ENCODE data around the gene THSD4.

THSD4 gene

GRCh38 chr15:71603379-71603778 lies 488.1 kb downstream of the THSD4 start:
- DNase-seq, result no peak

GRCh38 chr15:71607383-71607782 lies 492.1 kb downstream of the THSD4 start:
- DNase-seq, result no peak

GRCh38 chr15:71610728-71611552 lies 495.7 kb downstream of the THSD4 start:
- DNase-seq, result no peak

GRCh38 chr15:71611553-71612396 lies 496.5 kb downstream of the THSD4 start:
- DNase-seq, result no peak

- no peak for DNase-seq
These were observed 497.1 kb downstream of the THSD4 start for GRCh38 chr15:71612397-71612722.

- no peak for DNase-seq
These were observed 497.6 kb downstream of the THSD4 start for GRCh38 chr15:71612869-71613268.

GRCh38 chr15:71623111-71623510 lies 507.8 kb downstream of the THSD4 start:
- no peak for DNase-seq

- no peak for DNase-seq
These were observed 511.4 kb downstream of the THSD4 start for GRCh38 chr15:71626596-71627088.

GRCh38 chr15:71627188-71627587 lies 511.9 kb downstream of the THSD4 start:
- DNase-seq, result no peak

- no peak for DNase-seq
These were observed 512.3 kb downstream of the THSD4 start for GRCh38 chr15:71627604-71628003.

- DNase-seq, result no peak
These were observed 513.9 kb downstream of the THSD4 start for GRCh38 chr15:71628988-71629770.

- no peak for DNase-seq
These were observed 514.7 kb downstream of the THSD4 start for GRCh38 chr15:71629781-71630474.

- DNase-seq, result no peak
These were observed 515.2 kb downstream of the THSD4 start for GRCh38 chr15:71630475-71630809.

- no peak for DNase-seq
These were observed 517.4 kb downstream of the THSD4 start for GRCh38 chr15:71632576-71633195.

- no peak for DNase-seq
These were observed 519.7 kb downstream of the THSD4 start for GRCh38 chr15:71634820-71635560.

GRCh38 chr15:71635735-71636134 lies 520.5 kb downstream of the THSD4 start:
- DNase-seq, result no peak

- DNase-seq, result no peak
These were observed 523.6 kb downstream of the THSD4 start for GRCh38 chr15:71638876-71639275.

- DNase-seq, result peak in 1 of 2 experiments; percentile 9
These were observed 524.2 kb downstream of the THSD4 start for GRCh38 chr15:71639471-71639870.

GRCh38 chr15:71643918-71644317 lies 528.6 kb downstream of the THSD4 start:
- no peak for DNase-seq

GRCh38 chr15:71646767-71647486 lies 531.7 kb downstream of the THSD4 start:
- no peak for DNase-seq

- DNase-seq, result no peak
These were observed 532.2 kb downstream of the THSD4 start for GRCh38 chr15:71647487-71647808.
